GM19035 (cell line): ENCODE results near the gene HS2ST1.

Source experiments
- ATAC-seq: cut with Tn5 transposase; IDR thresholded peaks from one replicate; pipeline ENCODE4 v1.9.1; 2021; ENCODE audit not compliant: unreplicated experiment

Gene HS2ST1

GRCh38 chr1:87155170-87155569 is 240.7 kb downstream of the HS2ST1 start:
- no peak for ATAC-seq

- ATAC-seq, result no peak
Observed at GRCh38 chr1:87155648-87156047, 241.2 kb downstream of the HS2ST1 start.

- no peak for ATAC-seq
Observed at GRCh38 chr1:87156124-87156523, 241.7 kb downstream of the HS2ST1 start.

- no peak for ATAC-seq
Observed at GRCh38 chr1:87159378-87159915, 245.0 kb downstream of the HS2ST1 start.
